GM18861 (cell line): ENCODE data around the gene LRCOL1.

ENCODE experiments used
- ATAC-seq: cut with Tn5 transposase; IDR thresholded peaks from one replicate; pipeline ENCODE4 v1.9.1; 2021; ENCODE audit not compliant: unreplicated experiment

The LRCOL1 gene

DNA sequence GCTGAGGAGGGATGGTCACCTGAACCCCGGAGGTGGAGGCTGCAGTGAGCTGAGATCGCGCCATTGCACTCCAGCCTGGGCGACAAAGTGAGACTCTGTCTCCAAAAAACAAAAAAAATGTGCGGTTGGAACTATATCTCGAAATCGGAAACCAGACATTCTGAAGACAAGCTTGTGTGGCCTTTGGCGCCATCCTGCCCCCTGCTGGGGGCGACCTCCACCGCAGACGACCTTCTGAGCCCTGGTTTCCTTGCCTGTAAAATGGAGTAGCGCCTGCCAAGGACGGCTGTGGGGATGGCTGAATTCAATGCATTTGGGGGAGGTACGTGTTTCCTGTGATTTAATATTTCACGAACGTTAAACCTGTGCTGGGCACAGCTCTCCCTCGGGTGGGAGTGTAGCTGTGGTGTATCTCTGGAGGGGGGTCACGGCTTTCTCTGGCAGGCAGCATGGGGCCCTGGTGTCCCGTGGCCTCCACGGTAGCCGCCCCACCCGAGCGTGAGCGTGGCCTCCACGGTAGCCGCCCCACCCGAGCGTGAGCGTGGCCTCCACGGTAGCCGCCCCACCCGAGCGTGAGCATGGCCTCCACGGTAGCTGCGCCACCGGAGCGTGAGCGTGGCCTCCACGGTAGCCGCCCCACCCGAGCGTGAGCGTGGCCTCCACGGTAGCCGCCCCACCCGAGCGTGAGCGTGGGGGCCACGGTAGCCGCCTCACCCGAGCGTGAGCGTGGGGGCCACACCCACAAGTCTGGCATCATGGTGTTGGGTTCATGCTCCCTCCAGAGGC is 55.3 kb downstream of the LRCOL1 start:
- no peak for ATAC-seq
